Stimulated activated CD4-positive, alpha-beta T cell treated with anti-CD3 and anti-CD28 coated beads, Interleukin-15, amount 100 ng/mL, for 24 hours (primary cell): Measurements from ENCODE around the gene PTPN4.

ENCODE experiments used
- DNase-seq: peaks from one replicate; pipeline ENCODE4 v3.0.0-alpha.2; 2020

PTPN4 gene

GRCh38 chr2:119732601-119733164 is 27.0 kb upstream of the PTPN4 start:
- no peak for DNase-seq

DNA sequence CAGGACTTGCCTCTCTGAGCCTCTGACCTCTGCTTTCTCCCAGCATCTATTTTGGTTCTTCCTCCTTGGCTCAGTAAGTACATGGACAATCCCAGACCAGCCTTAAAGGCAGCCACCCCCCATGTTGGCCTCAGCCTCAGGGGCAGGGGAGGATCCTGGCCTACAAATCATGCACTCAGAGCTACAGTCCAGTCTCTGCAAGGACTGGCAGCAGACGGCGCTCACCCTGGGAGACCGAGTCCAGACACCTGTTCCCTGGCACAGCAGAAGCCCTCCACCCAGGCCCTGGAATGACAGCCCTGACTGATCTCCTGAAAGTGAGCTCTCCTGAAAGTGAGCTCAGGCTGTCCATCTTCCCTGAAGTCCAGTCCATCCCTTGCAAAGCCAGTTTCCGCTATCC is 25.7 kb upstream of the PTPN4 start:
- no peak for DNase-seq

GRCh38 chr2:119735565-119735964 is 24.2 kb upstream of the PTPN4 start:
- no peak for DNase-seq

DNA sequence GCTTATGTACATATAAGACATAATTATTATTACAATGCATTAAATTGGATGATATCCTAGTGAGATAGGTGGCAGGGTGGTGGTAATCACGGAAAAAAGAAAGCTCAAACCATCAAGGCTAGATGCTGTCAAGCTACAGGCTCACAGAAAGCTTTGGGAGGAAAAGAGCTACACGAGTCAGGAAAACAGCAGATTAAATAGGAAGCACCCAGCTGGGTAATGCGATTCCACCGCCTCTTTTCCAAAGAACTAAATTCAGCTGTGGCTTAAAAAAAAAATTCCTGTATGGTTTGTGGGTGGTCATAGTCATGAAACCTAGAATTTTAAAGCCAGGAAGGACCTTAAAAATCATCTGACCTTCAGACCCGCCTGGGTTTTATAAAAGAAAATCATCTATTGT is 23.7 kb upstream of the PTPN4 start:
- no peak for DNase-seq

DNA sequence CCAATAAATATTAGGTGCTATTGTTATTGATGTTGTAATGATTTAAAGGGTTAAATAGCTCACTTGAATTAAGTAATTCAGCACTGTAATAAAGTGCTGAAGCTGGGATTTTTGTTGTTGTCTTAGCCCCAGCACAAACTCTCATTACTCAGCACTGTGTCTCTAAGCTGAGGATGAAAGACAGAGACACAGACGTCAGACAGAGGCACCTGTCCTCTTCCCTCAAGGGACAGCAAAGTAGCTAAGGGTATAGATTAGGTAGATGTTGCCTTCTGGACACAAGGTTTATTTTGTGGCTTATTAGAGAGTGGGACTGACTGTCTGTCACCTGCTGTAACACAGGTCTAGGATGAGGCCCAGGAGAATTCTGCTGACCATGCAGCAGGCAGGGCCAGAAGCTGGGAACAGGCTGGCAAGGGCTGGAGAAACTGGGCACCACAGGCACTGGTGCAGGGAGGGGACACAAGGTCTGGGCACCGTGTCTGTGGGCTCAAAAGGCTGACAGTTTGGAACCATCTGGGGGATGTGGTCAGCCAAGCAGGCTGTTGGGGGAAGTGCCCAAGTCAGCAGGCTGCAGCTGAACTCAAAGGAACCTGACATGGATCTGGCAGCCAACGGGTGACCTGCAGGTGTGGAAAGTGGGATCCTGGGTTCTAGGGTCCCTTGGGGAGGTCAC is 20.0 kb upstream of the PTPN4 start:
- no peak for DNase-seq

DNA sequence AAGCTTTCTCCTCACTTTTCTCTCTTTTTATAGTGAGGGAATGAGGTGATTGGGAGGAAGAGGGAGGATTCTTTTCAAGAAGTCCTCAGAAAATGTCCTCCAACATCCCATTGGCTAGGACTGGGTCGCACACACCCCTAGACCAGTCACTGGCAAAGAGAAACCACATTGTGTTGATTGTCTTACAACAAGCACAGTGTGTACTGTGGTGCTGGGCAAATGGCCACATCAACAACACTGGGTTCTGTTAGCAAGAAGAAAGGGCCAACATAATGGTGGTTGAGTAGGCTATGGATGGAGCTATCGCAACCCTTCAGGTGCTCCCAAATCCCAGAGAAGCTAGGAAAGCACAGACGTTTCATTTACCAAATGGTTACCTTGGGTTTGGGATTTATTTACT is 18.7 kb upstream of the PTPN4 start:
- DNase-seq = no peak

DNA sequence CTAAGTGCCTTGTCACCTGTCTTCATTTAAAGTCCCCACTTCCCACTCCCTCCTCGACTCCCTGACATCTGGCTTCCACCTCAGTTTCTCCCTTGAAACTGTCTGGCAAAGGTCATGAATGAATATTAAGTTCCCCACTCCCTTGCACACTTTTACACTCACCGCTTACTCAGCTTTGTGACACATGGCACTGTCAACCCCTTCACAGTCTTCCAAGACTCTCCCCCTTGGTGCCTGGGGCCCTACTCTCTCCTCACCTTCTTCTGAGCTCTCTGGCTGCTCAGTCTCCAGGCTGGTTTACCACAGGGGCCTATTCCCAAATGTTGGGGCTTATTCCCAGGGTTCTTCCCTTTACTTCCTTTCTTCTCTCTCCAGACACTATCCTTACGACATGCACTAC is 17.9 kb upstream of the PTPN4 start:
- DNase-seq = no peak

DNA sequence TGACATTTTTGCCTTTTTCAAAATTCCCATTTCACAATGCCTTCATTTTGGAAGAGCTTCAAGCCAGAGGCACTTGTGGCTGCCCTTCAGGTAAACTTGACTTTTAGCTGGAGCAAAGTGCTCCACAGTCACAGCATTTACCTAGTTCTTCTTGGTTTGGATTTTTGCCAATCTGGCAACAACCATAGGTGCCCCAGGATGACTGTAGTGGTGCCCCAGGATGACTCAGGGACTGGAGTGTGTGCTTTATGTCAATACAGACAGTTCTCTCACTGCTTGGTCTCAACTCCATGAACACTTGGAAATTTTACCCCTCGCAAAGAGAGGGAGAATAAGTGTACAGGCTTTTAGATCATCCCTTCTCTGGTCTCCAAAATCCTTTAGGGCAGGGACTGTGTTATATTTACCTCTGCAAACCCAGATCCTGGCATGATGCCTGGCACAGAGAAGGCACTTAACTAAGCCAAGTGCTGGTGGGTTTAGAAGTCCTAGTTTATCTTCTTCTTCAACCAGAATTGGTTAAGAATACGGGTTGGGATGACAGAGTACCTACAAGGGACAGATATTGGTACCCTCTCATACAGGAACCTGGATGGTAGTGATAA is 15.3 kb upstream of the PTPN4 start:
- DNase-seq = no peak

DNA sequence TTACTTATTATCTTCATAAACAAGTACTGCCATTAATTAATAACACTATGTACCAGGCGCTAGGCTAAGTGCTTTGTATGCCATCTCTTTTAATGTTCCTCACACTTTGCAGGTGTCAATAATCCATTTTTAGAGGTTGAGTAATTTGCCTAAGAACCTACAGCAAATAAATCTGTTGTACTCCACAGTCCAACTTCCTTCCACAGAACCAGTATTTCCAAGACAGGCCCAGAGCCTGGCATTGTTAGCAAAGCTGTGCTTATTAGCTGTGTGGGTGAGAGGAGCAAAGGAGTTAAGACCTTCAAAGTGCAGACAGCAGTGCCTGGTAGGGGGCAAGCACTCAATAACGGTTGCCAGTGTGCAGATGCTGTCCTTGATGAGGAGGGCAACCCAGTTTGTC is 14.2 kb upstream of the PTPN4 start:
- DNase-seq = no peak

DNA sequence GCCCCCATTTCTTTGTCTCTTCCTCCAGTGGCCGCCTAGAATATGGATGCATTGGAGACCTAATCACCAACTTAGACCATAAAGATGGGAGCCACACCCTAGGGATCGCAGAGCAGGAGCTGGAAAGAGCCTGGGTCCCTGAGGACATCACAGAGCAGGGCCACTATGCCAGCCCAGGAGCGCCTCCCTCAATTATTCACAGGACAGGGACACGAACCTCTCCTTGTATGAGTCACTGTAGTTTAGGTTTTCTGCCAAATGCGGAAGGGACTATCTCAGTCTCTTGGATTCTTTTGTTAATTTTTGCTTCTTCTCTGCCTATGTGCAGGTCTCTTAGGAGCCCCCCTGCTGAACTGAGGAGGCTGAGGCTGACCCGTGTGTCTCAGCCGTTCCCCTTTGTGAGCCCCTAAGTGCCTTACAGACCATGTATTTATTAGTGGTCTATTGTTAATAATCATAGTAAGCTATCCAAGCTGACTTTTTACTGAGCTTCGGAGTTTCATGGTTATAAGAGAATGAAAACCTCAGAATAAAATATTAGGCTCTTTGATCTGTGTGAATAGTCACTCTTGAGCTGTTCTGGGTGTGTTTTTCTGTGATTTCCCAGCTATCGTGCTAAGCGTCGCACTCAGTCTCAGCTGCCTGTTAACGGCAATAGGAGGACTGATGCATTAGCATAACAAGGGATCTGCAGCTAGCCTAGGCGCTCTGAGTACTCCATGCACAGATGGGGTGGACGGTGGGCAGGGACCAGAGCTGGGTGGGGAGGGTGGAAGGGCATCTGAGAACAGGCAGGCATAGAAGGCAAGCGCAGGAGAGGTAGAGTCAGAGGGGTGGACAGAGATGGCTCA is 12.7 kb upstream of the PTPN4 start:
- DNase-seq = no peak

GRCh38 chr2:119748135-119748534 is 11.6 kb upstream of the PTPN4 start:
- no peak for DNase-seq

DNA sequence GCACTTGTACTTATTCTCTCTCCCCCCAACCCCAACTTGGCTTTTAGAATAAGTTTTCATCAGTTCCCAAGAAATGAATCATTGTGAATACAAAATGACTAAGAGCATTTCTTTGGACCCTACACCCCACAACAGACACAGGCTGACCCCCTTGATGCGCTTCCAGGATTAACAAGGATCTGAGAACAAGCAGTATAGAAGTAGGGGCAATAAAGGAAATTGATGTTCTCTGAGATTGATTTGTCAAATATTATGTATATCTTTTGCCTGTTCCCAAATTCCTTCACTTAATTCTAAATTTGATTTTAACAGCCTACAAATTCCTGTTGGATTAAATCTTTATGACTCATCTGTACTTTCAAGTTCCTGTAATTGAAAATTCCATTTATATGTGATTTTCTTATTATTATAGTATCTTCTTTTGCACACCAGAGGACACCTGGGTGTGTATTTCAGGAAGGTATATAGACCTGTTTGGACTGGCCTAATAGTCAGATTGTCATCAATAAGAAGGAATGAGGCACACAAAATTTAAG is 10.2 kb upstream of the PTPN4 start:
- no peak for DNase-seq

DNA sequence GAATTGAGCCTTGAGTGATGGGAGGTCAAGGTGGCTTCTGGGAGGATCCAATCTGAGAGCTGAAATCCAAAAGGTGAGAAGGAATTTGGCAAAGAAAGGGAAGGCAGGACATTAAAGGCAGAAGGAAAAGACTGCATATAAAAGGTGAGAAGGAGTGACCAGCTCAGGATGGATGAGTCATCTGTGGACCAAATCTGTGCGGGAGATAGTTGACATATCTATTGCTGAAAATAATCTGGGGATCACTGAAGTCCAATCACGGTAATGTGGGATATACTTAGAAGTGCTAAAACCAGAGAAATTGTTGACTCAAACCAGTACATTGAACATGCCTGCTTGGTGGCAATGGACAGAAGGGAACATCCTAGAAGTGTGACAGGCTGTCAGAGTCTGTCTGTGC is 8.0 kb upstream of the PTPN4 start:
- DNase-seq = no peak

DNA sequence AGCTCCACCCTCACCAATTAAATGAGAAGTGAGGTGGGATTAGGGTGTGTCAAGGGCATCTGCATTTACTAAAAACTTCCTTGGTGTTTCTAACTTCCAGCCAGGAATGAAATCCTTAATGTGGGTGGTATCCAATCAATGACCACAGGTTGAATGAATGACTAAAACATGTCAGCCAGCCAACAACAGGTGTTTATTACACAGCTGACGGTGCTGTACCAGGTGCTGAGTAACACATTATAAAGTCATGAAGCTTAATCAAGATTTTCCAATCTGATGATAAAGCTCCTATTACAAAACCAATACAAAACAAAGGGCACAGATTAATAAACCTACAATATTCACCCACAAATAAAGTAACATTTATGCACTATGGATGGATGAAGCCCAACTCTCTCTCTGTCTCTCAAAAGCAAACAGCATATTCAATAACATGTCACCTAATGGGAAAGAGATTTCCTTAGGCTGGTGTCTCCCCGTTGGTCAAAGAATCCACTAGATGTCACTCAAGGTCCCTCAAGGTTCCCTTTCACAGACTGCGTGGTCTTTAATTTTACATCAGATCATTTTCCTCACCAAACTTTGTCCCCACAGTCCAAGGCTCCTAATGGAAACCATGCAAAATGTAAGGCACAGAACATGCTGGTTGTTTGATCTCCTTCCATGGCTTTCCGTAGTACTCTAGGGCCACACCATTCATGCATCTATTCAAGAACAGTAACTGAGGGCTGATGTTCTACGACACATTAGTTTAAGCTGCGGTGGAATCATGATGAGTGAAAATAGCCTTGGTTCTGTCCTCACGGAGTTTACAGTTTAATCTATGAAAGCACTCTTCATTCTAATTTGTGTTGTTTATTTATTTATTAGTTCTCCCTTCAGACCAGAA is 6.4 kb upstream of the PTPN4 start:
- DNase-seq = peak; percentile 12

DNA sequence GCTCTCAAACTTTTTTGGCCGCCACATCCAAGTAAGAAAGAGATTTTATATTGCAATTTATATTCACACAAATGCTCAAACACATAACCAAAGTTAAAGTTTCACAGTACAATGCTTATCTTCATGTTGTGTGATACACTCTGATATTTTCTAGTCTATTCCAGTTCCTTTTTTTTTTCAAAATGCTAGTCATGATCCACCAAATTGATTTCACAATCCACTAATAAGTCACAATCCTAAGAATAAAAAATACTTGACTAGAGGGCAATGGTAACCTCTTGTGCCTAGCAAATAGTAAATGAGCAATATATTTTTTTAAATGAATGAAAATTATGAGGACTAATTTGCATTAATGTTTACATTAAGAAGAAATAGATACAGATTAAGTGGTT is 5.8 kb upstream of the PTPN4 start:
- no peak for DNase-seq

- no peak for DNase-seq
Measured at GRCh38 chr2:119755906-119756305, 3.8 kb upstream of the PTPN4 start.

DNA sequence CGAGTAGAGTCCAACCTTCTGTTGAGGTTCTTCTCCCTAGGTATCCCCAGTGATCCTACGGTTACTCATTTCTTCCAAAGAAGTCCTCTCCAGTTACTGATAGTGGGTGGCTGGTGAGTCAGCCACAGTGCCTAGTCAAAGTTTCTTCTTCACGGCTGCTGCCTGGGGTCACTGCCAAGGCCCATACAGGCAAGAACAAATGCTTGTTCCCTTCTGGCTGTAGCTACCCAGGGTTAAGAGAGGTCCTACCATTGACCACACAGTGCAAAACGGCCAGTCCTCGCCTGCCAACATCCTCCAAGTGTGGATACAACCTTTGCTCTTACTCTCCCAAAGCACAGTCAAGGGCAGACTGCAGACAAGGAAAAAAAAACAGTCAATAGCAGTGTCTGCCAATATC is 2.9 kb upstream of the PTPN4 start:
- DNase-seq = peak; percentile 70

DNA sequence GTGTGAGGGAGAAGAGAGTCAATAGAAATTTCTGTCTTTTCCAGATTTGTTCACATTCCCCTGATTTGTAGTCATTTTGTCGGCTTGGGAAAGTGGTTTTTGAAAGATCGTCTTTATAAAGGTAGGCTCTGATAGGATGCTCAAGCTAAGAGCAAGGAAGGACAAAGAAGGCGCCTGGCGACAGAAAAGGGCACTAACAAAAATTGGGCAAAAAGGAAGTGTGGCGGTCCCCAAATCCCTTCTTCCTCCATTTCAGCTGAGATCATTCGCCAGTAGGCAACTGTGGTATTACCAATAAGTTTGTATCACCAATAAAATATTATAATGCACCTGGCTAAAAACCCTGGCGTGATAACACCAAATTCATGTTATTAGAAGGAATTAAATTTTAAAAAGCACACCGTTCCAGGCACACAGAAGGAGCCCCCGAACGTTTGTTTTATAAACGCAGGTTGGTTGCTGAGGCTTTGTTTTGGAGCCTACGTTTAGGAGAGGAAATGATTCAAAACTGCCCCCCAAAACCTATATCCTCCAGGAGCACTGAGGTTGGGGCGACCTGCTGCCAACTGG is 756 bp upstream of the PTPN4 start:
- DNase-seq = no peak

GRCh38 chr2:119760237-119760955 is 674 bp downstream of the PTPN4 start:
- peak; percentile 48 for DNase-seq

DNA sequence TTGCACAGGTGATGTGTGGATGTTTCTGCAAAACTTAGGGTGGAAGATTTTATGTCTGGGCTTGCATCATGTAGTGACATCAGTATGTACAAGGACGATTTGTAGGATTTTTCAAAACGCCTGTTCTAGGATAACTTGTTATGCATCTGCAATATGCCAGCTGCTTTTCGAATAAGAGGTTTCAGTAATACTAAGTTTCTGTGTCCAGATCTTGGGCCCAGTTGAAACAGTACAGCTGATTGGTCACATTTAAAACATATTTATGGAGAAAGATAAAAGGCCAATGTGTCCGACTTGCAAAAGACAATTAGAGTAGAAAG is 1.2 kb downstream of the PTPN4 start:
- no peak for DNase-seq

GRCh38 chr2:119764832-119765231 is 5.1 kb downstream of the PTPN4 start:
- no peak for DNase-seq
